CD14-positive monocyte (primary cell): Measurements from ENCODE around the gene ATXN1. TPM values are rescaled to one million over a fixed set of nuclear protein-coding genes. Genes with fewer than 3 reads are reported as not detected.

Experiments used
- DNase-seq, 3 donors: peaks; one replicate each; pipeline ENCODE4 v3.0.0-alpha.2; 2011 to 2022
- H2AFZ ChIP-seq: 2 replicates; pipeline ENCODE4 v1.6.0; 2012; ENCODE audit warnings: mild to moderate bottlenecking, low read depth, low read length, inconsistent platforms; ENCODE audit not compliant: insufficient read depth, poor library complexity, severe bottlenecking
- H3K27ac ChIP-seq, 2 donors: 1 replicate in 1 of 2; 2 replicates in 1 of 2; pipeline ENCODE4 v1.5.1; 2012 to 2013; ENCODE audit warnings: low read length in 2 of 2, control low read depth in 1 of 2, inconsistent platforms in 1 of 2, low read depth in 1 of 2, mild to moderate bottlenecking in 1 of 2
- H3K27me3 ChIP-seq, 2 donors: one replicate each; pipeline versions ENCODE4 v1.6.0 to v1.6.1; 2011 to 2013; ENCODE audit warnings: low read length in 2 of 2; ENCODE audit not compliant: control insufficient read depth in 2 of 2, insufficient read depth in 2 of 2
- H3K36me3 ChIP-seq, 2 donors: replicated peaks in 1 of 2; 1 replicate in 1 of 2; 2 replicates in 1 of 2; pipeline versions ENCODE4 v1.5.1 to v1.6.1; 2012 to 2013; ENCODE audit warnings: low read length in 2 of 2, control low read depth in 1 of 2, inconsistent platforms in 1 of 2, mild to moderate bottlenecking in 1 of 2; ENCODE audit not compliant: insufficient read depth in 2 of 2, control insufficient read depth in 1 of 2
- H3K4me1 ChIP-seq, 2 donors: 1 replicate in 1 of 2; 2 replicates in 1 of 2; pipeline versions ENCODE4 v1.5.1 to v1.6.1; 2012 to 2013; ENCODE audit warnings: low read length in 2 of 2, control low read depth in 1 of 2, inconsistent platforms in 1 of 2, mild to moderate bottlenecking in 1 of 2, moderate library complexity in 1 of 2; ENCODE audit not compliant: insufficient read depth in 2 of 2, control insufficient read depth in 1 of 2
- H3K4me2 ChIP-seq: replicated peaks from 2 replicates; pipeline ENCODE3; 2012; ENCODE audit warnings: low read length, moderate library complexity, mild to moderate bottlenecking; ENCODE audit not compliant: poor library complexity, severe bottlenecking; ENCODE audit errors: extremely low read depth
- H3K4me3 ChIP-seq, 3 experiments: fragments of 200-600 bp in 1 of 3; sonication (generic) in 1 of 3; replicated peaks in 1 of 3; 1 replicate in 2 of 3; 2 replicates in 1 of 3; pipeline ENCODE4 v1.5.1; 2011 to 2013; ENCODE audit warnings: low read length in 3 of 3, mild to moderate bottlenecking in 3 of 3, control low read depth in 2 of 3, low read depth in 2 of 3, inconsistent platforms in 1 of 3, moderate library complexity in 1 of 3
- H3K79me2 ChIP-seq: 2 replicates; pipeline ENCODE4 v1.6.0; 2012; ENCODE audit warnings: mild to moderate bottlenecking, control low read depth, inconsistent platforms, low read length, moderate library complexity; ENCODE audit not compliant: insufficient read depth
- H3K9ac ChIP-seq: 2 replicates; pipeline ENCODE4 v1.6.0; 2017; ENCODE audit warnings: low read length, mild to moderate bottlenecking; ENCODE audit not compliant: insufficient read depth, poor library complexity, severe bottlenecking
- H3K9me3 ChIP-seq, 2 donors: replicated peaks in 1 of 2; 1 replicate in 1 of 2; 2 replicates in 1 of 2; pipeline versions ENCODE4 v1.5.1 to v1.6.1; 2012 to 2013; ENCODE audit warnings: low read length in 2 of 2, control low read depth in 1 of 2; ENCODE audit not compliant: control insufficient read depth in 1 of 2, insufficient read depth in 1 of 2
- H4K20me1 ChIP-seq: 2 replicates; pipeline ENCODE4 v1.6.0; 2012; ENCODE audit warnings: mild to moderate bottlenecking, low read length, control low read depth, moderate library complexity; ENCODE audit not compliant: insufficient read depth
- H3K27ac Mint-ChIP-seq, 7 donors: one replicate each; pipeline ENCODE4 v1.8.0; 2020; ENCODE audit warnings: mild to moderate bottlenecking in 7 of 7, mixed read lengths in 7 of 7, moderate library complexity in 6 of 7, inconsistent platforms in 2 of 7
- H3K27me3 Mint-ChIP-seq, 3 donors: one replicate each; pipeline ENCODE4 v1.8.0; 2021 to 2022; ENCODE audit warnings: low read depth in 3 of 3, mild to moderate bottlenecking in 3 of 3, mixed read lengths in 3 of 3, moderate library complexity in 3 of 3, inconsistent platforms in 1 of 3
- H3K36me3 Mint-ChIP-seq, 2 donors: one replicate each; pipeline ENCODE4 v1.8.0; 2020; ENCODE audit warnings: mixed read lengths in 2 of 2, inconsistent platforms in 1 of 2, mild to moderate bottlenecking in 1 of 2
- H3K4me1 Mint-ChIP-seq: one replicate; pipeline ENCODE4 v1.8.0; 2020; ENCODE audit warnings: mild to moderate bottlenecking, mixed read lengths
- H3K4me3 Mint-ChIP-seq, 2 donors: one replicate each; pipeline ENCODE4 v1.8.0; 2020; ENCODE audit warnings: mild to moderate bottlenecking in 2 of 2, mixed read lengths in 2 of 2, moderate library complexity in 1 of 2
- H3K9me3 Mint-ChIP-seq, 7 donors: one replicate each; pipeline ENCODE4 v1.8.0; 2020 to 2022; ENCODE audit warnings: mixed read lengths in 7 of 7, mild to moderate bottlenecking in 6 of 7, moderate library complexity in 6 of 7, inconsistent platforms in 2 of 7
- CTCF ChIP-seq: fragments of 200-600 bp; IDR thresholded peaks from one replicate; pipeline ENCODE4 v1.8.0; 2022; ENCODE audit warnings: antibody characterized with exemption, mild to moderate bottlenecking
- WGBS: methylation state at CpG from one replicate; pipeline ENCODE4 v1.1.5; 2013; ENCODE audit warnings: missing lambda C conversion rate; ENCODE audit not compliant: insufficient coverage; 5-methylcytosine and 5-hydroxymethylcytosine counted together
- intact Hi-C, 2 donors: fragments of 100-400 bp; cut with micrococcal nuclease; formaldehyde crosslinking; loops; one replicate each; pipeline versions ENCODE4 v1.15.0 to v1.15.1; 2023
- polyA plus RNA-seq, 3 donors: library from polyadenylated mRNA; depleted of rRNA in 1 of 3; unstranded in 2 of 3; stranded (reverse) in 1 of 3; fragments of 300-500 nt in 2 of 3; fragments of >200 nt in 1 of 3; fragmentation: Illumina TruSeq in 2 of 3; gene quantifications; 1 replicate in 2 of 3; 2 replicates in 1 of 3; pipeline ENCODE4 v1.2.3, GENCODE V29; 2012 to 2021

Gene ATXN1
- polyA plus RNA-seq, 3 donors = 8.8 to 19.1 (median 10.9) TPM

- H3K4me1 ChIP-seq = peaks cover 38 to 43% of the 10 kb centered on the region in 2 donors
Measured at GRCh38 chr6:16766836-16767745, 5.8 kb upstream of the ATXN1 start.

More at GRCh38 chr6:16766836-16767745, 5.8 kb upstream of the ATXN1 start:
- H3K4me2 ChIP-seq = no peak overlapping the region
- no peaks in the 10 kb centered on the region for H3K9me3 Mint-ChIP-seq
- no peaks in the 10 kb centered on the region for H3K9me3 ChIP-seq
- no peak overlapping the region for H3K27ac ChIP-seq
- no peak overlapping the region for H2AFZ ChIP-seq
- no peaks in the 10 kb centered on the region for H3K27me3 ChIP-seq
- H3K27ac Mint-ChIP-seq = peak overlapping the region in 1 of 7 donors; percentile 2
- no peak overlapping the region for H3K4me3 Mint-ChIP-seq
- no peak overlapping the region for H3K4me3 ChIP-seq
- H3K27me3 Mint-ChIP-seq = peaks cover 0 to 2% (median 0%) of the 10 kb centered on the region in 3 donors
- peaks cover 42% of the 10 kb centered on the region for H3K4me1 Mint-ChIP-seq
- no peaks in the 10 kb centered on the region for H4K20me1 ChIP-seq
- peaks cover 0 to 2% of the 10 kb centered on the region in 2 donors for H3K36me3 Mint-ChIP-seq
- DNase-seq = no peak
- intact Hi-C loops = loop anchor here (5.0 to 10.0 kb wide), 4 partner anchors 82 to 262 kb away; no protein-coding TSS in a partner anchor
- TF ChIP-seq CTCF = no peak
- no peaks in the 10 kb centered on the region for H3K79me2 ChIP-seq
- no peak overlapping the region for H3K9ac ChIP-seq
- H3K36me3 ChIP-seq = no peaks in the 10 kb centered on the region
- 100% methylated on average over 3 of the region's 7 CpGs for WGBS
